HEK293 (cell line): Measurements from ENCODE around the gene LMTK3.
A peak's percentile ranks its signal among the peaks of the same experiment; 100 is the strongest.

Experiments
- CTCF ChIA-PET: fragments of 350-600 bp; formaldehyde crosslinking; extraction: SDS; loops from one replicate; lab custom pipeline; 2021; ENCODE audit warnings: antibody characterized with exemption; lab: Yijun Ruan, JAX
- POLR2A ChIA-PET: fragments of 300-600 bp; formaldehyde crosslinking; extraction: SDS; loops from one replicate; lab custom pipeline; 2020; ENCODE audit warnings: antibody characterized with exemption, inconsistent platforms; lab: Yijun Ruan, JAX
- H3K27ac ChIP-seq: fragments of 200-500 bp; sonication (Bioruptor generic); 2 replicates; pipeline ENCODE4 v1.5.1; 2014; ENCODE audit warnings: low read depth, low read length, control low read depth, inconsistent platforms; ENCODE audit errors: extremely low read depth
- H3K36me3 ChIP-seq, 2 experiments: fragments of 200-500 bp in 1 of 2; sonication (Bioruptor generic) in 1 of 2; 1 replicate in 1 of 2; 2 replicates in 1 of 2; pipeline ENCODE4 v1.5.1; 2014 to 2017; ENCODE audit warnings: inconsistent platforms in 2 of 2, low read length in 2 of 2; ENCODE audit not compliant: control insufficient read depth in 2 of 2, insufficient read depth in 1 of 2
- H3K4me1 ChIP-seq: fragments of 200-500 bp; sonication (Bioruptor generic); 2 replicates; pipeline ENCODE4 v1.5.1; 2014; ENCODE audit warnings: mild to moderate bottlenecking, low read length, inconsistent platforms; ENCODE audit not compliant: control insufficient read depth, insufficient read depth
- H3K4me3 ChIP-seq: 2 replicates; pipeline ENCODE4 v1.5.1; 2011; ENCODE audit warnings: low read depth, mild to moderate bottlenecking, control low read depth, low read length, moderate library complexity
- H3K9me3 ChIP-seq: fragments of 200-500 bp; sonication (Bioruptor generic); 2 replicates; pipeline ENCODE4 v1.5.1; 2014; ENCODE audit warnings: low read depth, low read length, inconsistent platforms; ENCODE audit not compliant: control insufficient read depth, insufficient read depth
- GFI1B ChIP-seq: fragments of 450-650 bp; formaldehyde crosslinking; IDR thresholded peaks from 2 replicates; pipeline ENCODE4 v1.5.1; 2016; ENCODE audit warnings: missing biosample characterization, missing genetic modification characterization
- KLF10 ChIP-seq: fragments of 450-650 bp; IDR thresholded peaks from 2 replicates; pipeline ENCODE4 v1.5.1; 2018; ENCODE audit warnings: missing biosample characterization, mild to moderate bottlenecking, missing genetic modification characterization
- SCRT1 ChIP-seq: fragments of 450-650 bp; formaldehyde crosslinking; IDR thresholded peaks from 2 replicates; pipeline ENCODE4 v1.5.1; 2016; ENCODE audit warnings: missing biosample characterization, missing genetic modification characterization, borderline replicate concordance
- SP3 ChIP-seq: fragments of 450-650 bp; formaldehyde crosslinking; IDR thresholded peaks from 2 replicates; pipeline ENCODE4 v1.5.1; 2016; ENCODE audit warnings: missing biosample characterization, missing genetic modification characterization
- ZNF146 ChIP-seq: fragments of 450-650 bp; formaldehyde crosslinking; IDR thresholded peaks from 2 replicates; pipeline ENCODE4 v1.5.1; 2016; ENCODE audit warnings: missing biosample characterization, missing genetic modification characterization
- ZNF555 ChIP-seq: fragments of 450-650 bp; formaldehyde crosslinking; conservative IDR thresholded peaks from 2 replicates; pipeline ENCODE4 v1.5.1; 2017; ENCODE audit warnings: missing biosample characterization, mild to moderate bottlenecking, missing genetic modification characterization, inconsistent platforms
- ZNF558 ChIP-seq: fragments of 450-650 bp; formaldehyde crosslinking; IDR thresholded peaks from 2 replicates; pipeline ENCODE4 v1.5.1; 2016; ENCODE audit warnings: missing biosample characterization, missing genetic modification characterization
- ZNF571 ChIP-seq: fragments of 450-650 bp; formaldehyde crosslinking; IDR thresholded peaks from 2 replicates; pipeline ENCODE4 v1.5.0; 2017; ENCODE audit warnings: missing biosample characterization, missing genetic modification characterization
- ZNF623 ChIP-seq: fragments of 450-650 bp; formaldehyde crosslinking; IDR thresholded peaks from 2 replicates; pipeline ENCODE4 v1.5.1; 2016; ENCODE audit warnings: missing biosample characterization, missing genetic modification characterization
- ZNF776 ChIP-seq: fragments of 450-650 bp; formaldehyde crosslinking; IDR thresholded peaks from 2 replicates; pipeline ENCODE4 v1.5.0; 2017; ENCODE audit warnings: missing biosample characterization, missing genetic modification characterization, borderline replicate concordance
- TF ChIP-seq, protein P1 (sequence below): fragments of 450-650 bp; IDR thresholded peaks from 2 replicates; pipeline ENCODE4 v1.5.1; 2018; ENCODE audit warnings: missing biosample characterization, mild to moderate bottlenecking, missing genetic modification characterization
- TF ChIP-seq, protein P2 (sequence below): fragments of 450-650 bp; formaldehyde crosslinking; IDR thresholded peaks from 2 replicates; pipeline ENCODE4 v1.5.1; 2017; ENCODE audit warnings: missing biosample characterization, missing genetic modification characterization
- TF ChIP-seq, protein P3 (sequence below): fragments of 450-650 bp; formaldehyde crosslinking; IDR thresholded peaks from 2 replicates; pipeline ENCODE4 v1.5.1; 2016; ENCODE audit warnings: missing biosample characterization, missing genetic modification characterization, borderline replicate concordance
- TF ChIP-seq, protein P4 (sequence below): fragments of 450-650 bp; formaldehyde crosslinking; conservative IDR thresholded peaks from 2 replicates; pipeline ENCODE4 v1.5.1; 2016; ENCODE audit warnings: low read depth, missing biosample characterization, missing genetic modification characterization

The LMTK3 gene

DNA sequence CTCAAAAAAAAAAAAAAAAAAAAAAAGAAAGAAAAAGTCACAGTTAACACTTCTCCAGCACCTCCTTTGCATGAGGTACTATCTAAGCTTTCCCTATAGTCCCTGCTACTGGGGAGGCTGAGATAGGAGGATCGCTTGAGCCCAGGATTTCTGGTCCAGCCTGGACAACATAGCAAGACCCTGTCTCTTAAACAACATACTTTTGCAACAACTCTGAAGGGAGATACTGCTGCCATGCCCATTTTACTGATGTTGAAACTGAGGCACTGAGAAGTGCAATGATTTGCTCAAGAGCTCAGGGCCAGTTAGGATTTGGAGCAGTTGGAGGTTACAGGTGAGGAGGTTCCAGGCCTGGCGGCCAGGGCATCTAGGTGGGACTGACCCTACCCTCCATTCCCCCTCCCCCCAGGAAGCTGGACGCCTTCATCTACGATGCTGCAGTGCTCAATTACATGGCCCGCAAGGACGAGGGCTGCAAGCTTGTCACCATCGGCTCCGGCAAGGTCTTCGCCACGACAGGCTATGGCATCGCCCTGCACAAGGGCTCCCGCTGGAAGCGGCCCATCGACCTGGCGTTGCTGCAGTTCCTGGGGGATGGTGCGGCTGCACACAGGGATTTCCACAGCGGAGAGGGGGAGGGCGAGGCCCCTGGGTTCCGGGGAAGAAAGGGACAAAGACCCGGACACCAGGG, 70.1 kb downstream of the LMTK3 start:
- CTCF ChIA-PET = interaction anchor here (0.5 to 0.7 kb wide), 4 partner anchors 50 to 572 kb away, joined by 3 to 5 read pairs (median 4); partner anchors contain the start of gene KDELR1

DNA sequence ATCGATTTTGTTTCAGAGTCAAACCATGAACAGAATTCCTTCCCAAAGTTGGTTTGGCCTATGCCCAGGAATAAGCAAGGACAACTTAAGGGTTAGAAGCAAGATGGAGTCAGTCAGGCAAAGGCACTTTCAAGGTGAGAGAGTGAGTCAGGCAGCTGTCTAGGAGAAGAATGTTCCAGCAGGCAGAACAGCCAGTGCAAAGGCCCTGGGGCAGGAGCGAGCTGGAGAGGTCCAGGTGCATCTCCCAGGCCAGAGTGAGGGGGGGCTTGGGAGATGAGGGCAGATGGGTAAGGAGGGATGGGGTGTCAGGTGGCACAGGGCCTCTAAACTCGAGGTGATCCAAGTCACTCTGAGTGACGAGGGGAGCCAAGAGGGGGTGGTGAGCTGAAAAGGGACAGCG, 75.0 kb downstream of the LMTK3 start:
- ChIA-PET CTCF (interaction anchor here (0.6 to 1.2 kb wide), 2 partner anchors 46 to 587 kb away, joined by 3 to 4 read pairs; partner anchors contain the start of gene KDELR1), POLR2A (no interaction called here)
- H3K9me3 ChIP-seq = no peaks in the 10 kb centered on the region
- H3K36me3 ChIP-seq = no peaks in the 10 kb centered on the region
- no peak overlapping the region for H3K27ac ChIP-seq
- no peak for TF ChIP-seq KLF10 (tag by site-specific recombination)
- TF ChIP-seq ZNF558 (tag by site-specific recombination) = no peak
- peak; percentile 99 for TF ChIP-seq ZNF623
- TF ChIP-seq, protein P1, sequence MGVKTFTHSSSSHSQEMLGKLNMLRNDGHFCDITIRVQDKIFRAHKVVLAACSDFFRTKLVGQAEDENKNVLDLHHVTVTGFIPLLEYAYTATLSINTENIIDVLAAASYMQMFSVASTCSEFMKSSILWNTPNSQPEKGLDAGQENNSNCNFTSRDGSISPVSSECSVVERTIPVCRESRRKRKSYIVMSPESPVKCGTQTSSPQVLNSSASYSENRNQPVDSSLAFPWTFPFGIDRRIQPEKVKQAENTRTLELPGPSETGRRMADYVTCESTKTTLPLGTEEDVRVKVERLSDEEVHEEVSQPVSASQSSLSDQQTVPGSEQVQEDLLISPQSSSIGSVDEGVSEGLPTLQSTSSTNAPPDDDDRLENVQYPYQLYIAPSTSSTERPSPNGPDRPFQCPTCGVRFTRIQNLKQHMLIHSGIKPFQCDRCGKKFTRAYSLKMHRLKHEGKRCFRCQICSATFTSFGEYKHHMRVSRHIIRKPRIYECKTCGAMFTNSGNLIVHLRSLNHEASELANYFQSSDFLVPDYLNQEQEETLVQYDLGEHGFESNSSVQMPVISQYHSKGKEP = no peak
- no peak overlapping the region for H3K4me3 ChIP-seq
- no peaks in the 10 kb centered on the region for H3K4me1 ChIP-seq

More for the DNA sequence above, 70.1 kb downstream of the LMTK3 start:
- peaks cover 8% of the 10 kb centered on the region for H3K4me1 ChIP-seq
- H3K4me3 ChIP-seq = no peak overlapping the region
- H3K36me3 ChIP-seq = peaks cover 0 to under 1% of the 10 kb centered on the region in 2 experiments; a peak in 1 of 3 replicates
- POLR2A ChIA-PET = interaction anchor here (1.4 kb wide), 1 partner anchor 79 kb away, joined by 3 read pairs; no protein-coding TSS in a partner anchor
- TF ChIP-seq GFI1B = no peak
- TF ChIP-seq ZNF555 (tag by site-specific recombination) = no peak
- TF ChIP-seq ZNF571 (tag by site-specific recombination) = no peak
- no peak for TF ChIP-seq SP3 (tag by site-specific recombination)
- TF ChIP-seq, protein P2, sequence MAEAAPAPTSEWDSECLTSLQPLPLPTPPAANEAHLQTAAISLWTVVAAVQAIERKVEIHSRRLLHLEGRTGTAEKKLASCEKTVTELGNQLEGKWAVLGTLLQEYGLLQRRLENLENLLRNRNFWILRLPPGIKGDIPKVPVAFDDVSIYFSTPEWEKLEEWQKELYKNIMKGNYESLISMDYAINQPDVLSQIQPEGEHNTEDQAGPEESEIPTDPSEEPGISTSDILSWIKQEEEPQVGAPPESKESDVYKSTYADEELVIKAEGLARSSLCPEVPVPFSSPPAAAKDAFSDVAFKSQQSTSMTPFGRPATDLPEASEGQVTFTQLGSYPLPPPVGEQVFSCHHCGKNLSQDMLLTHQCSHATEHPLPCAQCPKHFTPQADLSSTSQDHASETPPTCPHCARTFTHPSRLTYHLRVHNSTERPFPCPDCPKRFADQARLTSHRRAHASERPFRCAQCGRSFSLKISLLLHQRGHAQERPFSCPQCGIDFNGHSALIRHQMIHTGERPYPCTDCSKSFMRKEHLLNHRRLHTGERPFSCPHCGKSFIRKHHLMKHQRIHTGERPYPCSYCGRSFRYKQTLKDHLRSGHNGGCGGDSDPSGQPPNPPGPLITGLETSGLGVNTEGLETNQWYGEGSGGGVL (tag by site-specific recombination) = no peak
- TF ChIP-seq ZNF776 (tag by site-specific recombination) = no peak
- TF ChIP-seq SCRT1 (tag by site-specific recombination) = no peak
- no peak for TF ChIP-seq ZNF146 (tag by site-specific recombination)
- TF ChIP-seq, protein P3, sequence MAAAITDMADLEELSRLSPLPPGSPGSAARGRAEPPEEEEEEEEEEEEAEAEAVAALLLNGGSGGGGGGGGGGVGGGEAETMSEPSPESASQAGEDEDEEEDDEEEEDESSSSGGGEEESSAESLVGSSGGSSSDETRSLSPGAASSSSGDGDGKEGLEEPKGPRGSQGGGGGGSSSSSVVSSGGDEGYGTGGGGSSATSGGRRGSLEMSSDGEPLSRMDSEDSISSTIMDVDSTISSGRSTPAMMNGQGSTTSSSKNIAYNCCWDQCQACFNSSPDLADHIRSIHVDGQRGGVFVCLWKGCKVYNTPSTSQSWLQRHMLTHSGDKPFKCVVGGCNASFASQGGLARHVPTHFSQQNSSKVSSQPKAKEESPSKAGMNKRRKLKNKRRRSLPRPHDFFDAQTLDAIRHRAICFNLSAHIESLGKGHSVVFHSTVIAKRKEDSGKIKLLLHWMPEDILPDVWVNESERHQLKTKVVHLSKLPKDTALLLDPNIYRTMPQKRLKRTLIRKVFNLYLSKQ (tag by site-specific recombination) = no peak
- TF ChIP-seq, protein P4, sequence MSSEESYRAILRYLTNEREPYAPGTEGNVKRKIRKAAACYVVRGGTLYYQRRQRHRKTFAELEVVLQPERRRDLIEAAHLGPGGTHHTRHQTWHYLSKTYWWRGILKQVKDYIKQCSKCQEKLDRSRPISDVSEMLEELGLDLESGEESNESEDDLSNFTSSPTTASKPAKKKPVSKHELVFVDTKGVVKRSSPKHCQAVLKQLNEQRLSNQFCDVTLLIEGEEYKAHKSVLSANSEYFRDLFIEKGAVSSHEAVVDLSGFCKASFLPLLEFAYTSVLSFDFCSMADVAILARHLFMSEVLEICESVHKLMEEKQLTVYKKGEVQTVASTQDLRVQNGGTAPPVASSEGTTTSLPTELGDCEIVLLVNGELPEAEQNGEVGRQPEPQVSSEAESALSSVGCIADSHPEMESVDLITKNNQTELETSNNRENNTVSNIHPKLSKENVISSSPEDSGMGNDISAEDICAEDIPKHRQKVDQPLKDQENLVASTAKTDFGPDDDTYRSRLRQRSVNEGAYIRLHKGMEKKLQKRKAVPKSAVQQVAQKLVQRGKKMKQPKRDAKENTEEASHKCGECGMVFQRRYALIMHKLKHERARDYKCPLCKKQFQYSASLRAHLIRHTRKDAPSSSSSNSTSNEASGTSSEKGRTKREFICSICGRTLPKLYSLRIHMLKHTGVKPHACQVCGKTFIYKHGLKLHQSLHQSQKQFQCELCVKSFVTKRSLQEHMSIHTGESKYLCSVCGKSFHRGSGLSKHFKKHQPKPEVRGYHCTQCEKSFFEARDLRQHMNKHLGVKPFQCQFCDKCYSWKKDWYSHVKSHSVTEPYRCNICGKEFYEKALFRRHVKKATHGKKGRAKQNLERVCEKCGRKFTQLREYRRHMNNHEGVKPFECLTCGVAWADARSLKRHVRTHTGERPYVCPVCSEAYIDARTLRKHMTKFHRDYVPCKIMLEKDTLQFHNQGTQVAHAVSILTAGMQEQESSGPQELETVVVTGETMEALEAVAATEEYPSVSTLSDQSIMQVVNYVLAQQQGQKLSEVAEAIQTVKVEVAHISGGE (tag by site-specific recombination) = no peak
- H3K9me3 ChIP-seq = no peaks in the 10 kb centered on the region
- H3K27ac ChIP-seq = no peak overlapping the region
